ENCODE data around the gene LSM4. TPM values are rescaled to one million over a fixed set of nuclear protein-coding genes. Genes with fewer than 3 reads are reported as not detected.

LSM4 gene
- total RNA-seq, 1 donor from 2014 or later, result 62.5 TPM

- peak overlapping the region; percentile 60 for H3K4me3 ChIP-seq
- TF ChIP-seq CTCF (IDR thresholded peaks at IDR 0.05), result no peak
- H3K27ac ChIP-seq, result peak overlapping the region; percentile 98 to 100
- H3K9me3 ChIP-seq, result no peaks in the 10 kb centered on the region
- peak in 1 of 2 donors; percentile 73 for DNase-seq (ENCODE audit: low spot score in 2 of 2)
- intact Hi-C loops (cut with DNase I), result loop anchor here (1.0 kb wide), 2 partner anchors 12 to 19 kb away; partner anchors contain the start of gene LSM4
- H3K27me3 ChIP-seq, result no peaks in the 10 kb centered on the region
- H3K36me3 ChIP-seq, result no peaks in the 10 kb centered on the region
- H3K4me1 ChIP-seq, result peaks cover 41 to 77% of the 10 kb centered on the region in 2 donors
Observed at GRCh38 chr19:18304208-18304457, 18.7 kb downstream of the LSM4 start.

- H3K36me3 ChIP-seq, result no peaks in the 10 kb centered on the region
- TF ChIP-seq CTCF (IDR thresholded peaks at IDR 0.05), result no peak
- peak overlapping the region; percentile 98 to 100 for H3K27ac ChIP-seq
- no peaks in the 10 kb centered on the region for H3K9me3 ChIP-seq
- no peaks in the 10 kb centered on the region for H3K27me3 ChIP-seq
- no peak for DNase-seq (ENCODE audit: low spot score in 2 of 2)
- no peak overlapping the region for H3K4me3 ChIP-seq
- peaks cover 36 to 58% of the 10 kb centered on the region in 2 donors for H3K4me1 ChIP-seq
- intact Hi-C loops (cut with DNase I), result loop anchor here (1.0 kb wide), 1 partner anchor 19 kb away; no protein-coding TSS in a partner anchor
Observed at GRCh38 chr19:18301718-18302111, 21.2 kb downstream of the LSM4 start.

GRCh38 chr19:18300930-18301717, 21.8 kb downstream of the LSM4 start:
- peak; percentile 69 to 96 for DNase-seq (ENCODE audit: low spot score in 2 of 2)
- intact Hi-C loops (cut with DNase I), result loop anchor here (1.0 kb wide), 1 partner anchor 19 kb away; no protein-coding TSS in a partner anchor

GRCh38 chr19:18299654-18300053, 23.2 kb downstream of the LSM4 start:
- H3K4me1 ChIP-seq, result peaks cover 23 to 42% of the 10 kb centered on the region in 2 donors
- no peaks in the 10 kb centered on the region for H3K9me3 ChIP-seq
- no peak overlapping the region for H3K4me3 ChIP-seq
- no peak for TF ChIP-seq CTCF (IDR thresholded peaks at IDR 0.05)
- H3K27ac ChIP-seq, result peak overlapping the region; percentile 98 to 100
- H3K36me3 ChIP-seq, result no peaks in the 10 kb centered on the region
- H3K27me3 ChIP-seq, result no peaks in the 10 kb centered on the region
- DNase-seq (ENCODE audit: low spot score in 2 of 2), result no peak
- intact Hi-C loops (cut with DNase I), result no loop called here

More at GRCh38 chr19:18300930-18301717, 21.8 kb downstream of the LSM4 start:
- no peak for TF ChIP-seq CTCF (IDR thresholded peaks at IDR 0.05)
- H3K9me3 ChIP-seq, result no peaks in the 10 kb centered on the region
- no peak overlapping the region for H3K4me3 ChIP-seq
- peaks cover 32 to 52% of the 10 kb centered on the region in 2 donors for H3K4me1 ChIP-seq
- peak overlapping the region; percentile 98 to 100 for H3K27ac ChIP-seq
- H3K27me3 ChIP-seq, result no peaks in the 10 kb centered on the region
- H3K36me3 ChIP-seq, result no peaks in the 10 kb centered on the region

- peak overlapping the region; percentile 31 to 100 for H3K27ac ChIP-seq
- H3K4me3 ChIP-seq, result no peak overlapping the region
- H3K27me3 ChIP-seq, result no peaks in the 10 kb centered on the region
- no peaks in the 10 kb centered on the region for H3K9me3 ChIP-seq
- DNase-seq (ENCODE audit: low spot score in 2 of 2), result no peak
- no peaks in the 10 kb centered on the region for H3K36me3 ChIP-seq
- no peak for TF ChIP-seq CTCF (IDR thresholded peaks at IDR 0.05)
- intact Hi-C loops (cut with DNase I), result no loop called here
- H3K4me1 ChIP-seq, result peaks cover 17 to 40% of the 10 kb centered on the region in 2 donors
Observed at GRCh38 chr19:18298601-18299000, 24.3 kb downstream of the LSM4 start.

All from ascending aorta (tissue), 2 donors.